Common myeloid progenitor, CD34-positive (primary cell): Measurements from ENCODE around the gene C6orf47.

Experiments
- CTCF ChIA-PET: fragments of 350-600 bp; sonication (Branson Sonifier 250); formaldehyde crosslinking; loops from one replicate; lab custom pipeline; 2021; ENCODE audit warnings: antibody characterized with exemption; lab: Charles Lee
- POLR2A ChIA-PET: fragments of 350-600 bp; sonication (Branson Sonifier 250); formaldehyde crosslinking; loops from one replicate; lab custom pipeline; 2021; ENCODE audit warnings: antibody characterized with exemption; lab: Charles Lee
- DNase-seq, 3 donors: peaks; one replicate each; pipeline versions ENCODE4 v3.0.0 to v3.0.0-alpha.2; 2013
- H3K27ac ChIP-seq, 2 experiments: 1 replicate in 1 of 2; 2 replicates in 1 of 2; pipeline ENCODE4 v1.7.0; 2013; ENCODE audit warnings: inconsistent platforms in 2 of 2, low read length in 2 of 2, mild to moderate bottlenecking in 2 of 2, low read depth in 1 of 2, moderate library complexity in 1 of 2; ENCODE audit not compliant: severe bottlenecking in 2 of 2, insufficient read depth in 1 of 2, poor library complexity in 1 of 2
- H3K27me3 ChIP-seq, 5 experiments: replicated peaks in 2 of 5; 1 replicate in 3 of 5; 2 replicates in 2 of 5; pipeline versions ENCODE4 v1.6.1 to v1.7.0; 2013; ENCODE audit warnings: low read length in 4 of 5, mild to moderate bottlenecking in 2 of 5, moderate library complexity in 2 of 5, inconsistent platforms in 1 of 5; ENCODE audit not compliant: insufficient read depth in 5 of 5, control insufficient read depth in 4 of 5
- H3K36me3 ChIP-seq, 4 experiments: 1 replicate in 2 of 4; 2 replicates in 2 of 4; pipeline versions ENCODE4 v1.6.1 to v1.7.0; 2013; ENCODE audit warnings: low read length in 3 of 4, control low read depth in 1 of 4, mild to moderate bottlenecking in 1 of 4; ENCODE audit not compliant: control insufficient read depth in 4 of 4, insufficient read depth in 4 of 4
- H3K4me1 ChIP-seq, 4 experiments: 1 replicate in 3 of 4; 2 replicates in 1 of 4; pipeline versions ENCODE4 v1.6.1 to v1.7.1; 2013; ENCODE audit warnings: low read length in 3 of 4, mild to moderate bottlenecking in 3 of 4, control low read depth in 1 of 4, inconsistent platforms in 1 of 4, moderate library complexity in 1 of 4; ENCODE audit not compliant: control insufficient read depth in 4 of 4, insufficient read depth in 4 of 4; ENCODE audit errors: control extremely low read depth in 1 of 4
- H3K4me3 ChIP-seq, 7 experiments: 1 replicate in 4 of 7; 2 replicates in 3 of 7; pipeline versions ENCODE4 v1.5.1 to v1.7.0; 2013; ENCODE audit warnings: mild to moderate bottlenecking in 7 of 7, low read length in 6 of 7, moderate library complexity in 6 of 7, inconsistent platforms in 2 of 7, low read depth in 2 of 7, control low read depth in 1 of 7; ENCODE audit not compliant: insufficient read depth in 4 of 7, control insufficient read depth in 1 of 7; ENCODE audit errors: extremely low read depth in 1 of 7
- H3K9me3 ChIP-seq, 5 experiments: 1 replicate in 4 of 5; 2 replicates in 1 of 5; pipeline versions ENCODE4 v1.6.1 to v1.7.1; 2013; ENCODE audit warnings: low read length in 4 of 5, mild to moderate bottlenecking in 2 of 5, inconsistent platforms in 1 of 5, low read depth in 1 of 5, moderate library complexity in 1 of 5; ENCODE audit not compliant: control insufficient read depth in 4 of 5, insufficient read depth in 2 of 5; ENCODE audit errors: control extremely low read depth in 1 of 5
- WGBS: methylation state at CpG from one replicate; pipeline ENCODE4 v1.1.5; 2013; ENCODE audit not compliant: insufficient coverage; 5-methylcytosine and 5-hydroxymethylcytosine counted together

C6orf47 gene

GRCh38 chr6:31677955-31678354 is 17.4 kb upstream of the C6orf47 start:
- POLR2A ChIA-PET = no interaction called here
- CTCF ChIA-PET = interaction anchor here (0.7 to 1.5 kb wide), 4 partner anchors 11 to 149 kb away, joined by 3 read pairs; partner anchors contain the start of gene HSPA1B
- H3K4me1 ChIP-seq = peaks cover 0 to 37% (median 30%) of the 10 kb centered on the region in 4 experiments
- H3K36me3 ChIP-seq = peaks cover 0 to 8% (median 5%) of the 10 kb centered on the region in 4 experiments
- WGBS = 86% methylated on average over 8 of the region's 8 CpGs
- no peak overlapping the region for H3K4me3 ChIP-seq
- no peaks in the 10 kb centered on the region for H3K9me3 ChIP-seq
- DNase-seq = no peak
- no peaks in the 10 kb centered on the region for H3K27me3 ChIP-seq
- no peak overlapping the region for H3K27ac ChIP-seq

- peaks cover 0 to 16% (median 13%) of the 10 kb centered on the region in 4 experiments for H3K36me3 ChIP-seq
- DNase-seq = no peak
- H3K4me3 ChIP-seq = no peak overlapping the region
- peaks cover 0 to 37% (median 26%) of the 10 kb centered on the region in 4 experiments for H3K4me1 ChIP-seq
- CTCF ChIA-PET = no interaction called here
- H3K27ac ChIP-seq = no peak overlapping the region
- H3K9me3 ChIP-seq = no peaks in the 10 kb centered on the region
- H3K27me3 ChIP-seq = no peaks in the 10 kb centered on the region
- POLR2A ChIA-PET = no interaction called here
- WGBS = 96% methylated on average over 3 of the region's 6 CpGs
Measured at GRCh38 chr6:31676904-31677303, 16.3 kb upstream of the C6orf47 start.

DNA sequence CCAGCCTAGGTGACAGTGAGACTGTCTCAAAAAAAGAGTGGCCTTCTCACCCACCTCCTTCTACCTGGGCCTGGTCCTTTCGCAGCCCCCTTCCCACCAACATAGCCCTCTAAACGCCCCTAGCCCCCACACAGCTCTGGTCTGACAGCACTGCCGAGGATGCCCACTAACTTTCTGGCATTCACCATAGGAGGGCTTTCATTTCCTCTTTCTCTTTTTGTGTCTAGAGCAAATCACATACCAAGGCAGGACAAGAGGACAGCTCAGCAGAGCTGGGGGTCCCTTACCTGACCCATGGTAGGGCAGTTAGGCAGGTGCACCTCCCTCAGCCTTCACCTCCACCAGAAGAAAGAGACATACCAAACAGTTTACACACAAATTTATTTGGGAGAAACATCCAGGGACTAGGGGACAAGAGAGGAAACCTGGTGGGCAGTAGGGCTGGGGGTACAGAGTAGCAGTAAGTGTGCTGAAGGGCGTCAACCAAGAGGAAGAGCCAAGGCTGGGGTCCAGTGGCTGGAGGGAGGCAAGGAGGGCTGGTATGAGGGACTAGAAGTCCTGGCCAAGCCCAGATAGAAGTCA is 15.8 kb upstream of the C6orf47 start:
- POLR2A ChIA-PET = interaction anchor here (0.6 kb wide), 1 partner anchor 126 kb away, joined by 9 read pairs; no protein-coding TSS in a partner anchor
- DNase-seq = no peak
- H3K27ac ChIP-seq = no peak overlapping the region
- H3K27me3 ChIP-seq = no peaks in the 10 kb centered on the region
- 90% methylated on average over 4 of the region's 4 CpGs for WGBS
- CTCF ChIA-PET = interaction anchor here (1.4 kb wide), 1 partner anchor 76 kb away, joined by 3 read pairs; no protein-coding TSS in a partner anchor
- H3K4me3 ChIP-seq = no peak overlapping the region
- peaks cover 0 to 33% (median 22%) of the 10 kb centered on the region in 4 experiments for H3K4me1 ChIP-seq
- no peaks in the 10 kb centered on the region for H3K9me3 ChIP-seq
- H3K36me3 ChIP-seq = peaks cover 3 to 21% (median 18%) of the 10 kb centered on the region in 4 experiments

DNA sequence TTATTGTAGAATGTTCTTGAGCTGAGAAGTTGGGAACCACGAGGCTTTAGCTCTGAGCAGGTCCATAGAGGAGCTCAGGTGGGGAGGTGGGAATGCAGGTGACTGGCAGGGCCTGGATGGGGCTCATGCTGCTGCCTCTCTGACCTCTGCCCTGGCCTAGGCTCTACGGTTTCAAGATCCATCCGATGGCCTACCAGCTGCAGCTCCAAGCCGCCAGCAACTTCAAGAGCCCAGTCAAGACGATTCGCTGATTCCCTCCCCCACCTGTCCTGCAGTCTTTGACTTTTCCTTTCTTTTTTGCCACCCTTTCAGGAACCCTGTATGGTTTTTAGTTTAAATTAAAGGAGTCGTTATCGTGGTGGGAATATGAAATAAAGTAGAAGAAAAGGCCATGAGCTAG is 9.1 kb upstream of the C6orf47 start, which contains the start of gene LY6G5B:
Gene LY6G5B, plus strand, starts transcription at position 301 of the 400 bp plus-strand sequence. CDS start 975 bp downstream, outside the sequence.
- no peak within 1 kb of the TSS for H3K4me3 ChIP-seq
- no peak within 1 kb of the TSS for H3K27ac ChIP-seq
- H3K36me3 ChIP-seq = peaks cover 18 to 66% (median 59%) of the 10 kb centered on the region in 4 experiments
- H3K4me1 ChIP-seq = peaks cover 5 to 21% (median 15%) of the 10 kb centered on the region in 4 experiments
- 100% methylated on average over 4 of the region's 8 CpGs for WGBS
- H3K9me3 ChIP-seq = no peaks in the 10 kb centered on the region
- POLR2A ChIA-PET = no interaction called here
- no peak for DNase-seq
- H3K27me3 ChIP-seq = no peaks in the 10 kb centered on the region
- CTCF ChIA-PET = interaction anchor here (0.8 to 3.6 kb wide), 2 partner anchors 11 to 21 kb away, joined by 4 to 15 read pairs; partner anchors contain the start of gene LY6G5C

- DNase-seq = no peak
- ChIA-PET POLR2A (interaction anchor here (0.7 kb wide), 1 partner anchor 14 kb away, joined by 4 read pairs; no protein-coding TSS in a partner anchor), CTCF (interaction anchor here (1.0 to 4.6 kb wide), 4 partner anchors 12 to 27 kb away, joined by 3 to 40 read pairs (median 4); partner anchors contain the start of genes APOM and BAG6)
- no peaks in the 10 kb centered on the region for H3K27me3 ChIP-seq
- H3K9me3 ChIP-seq = no peaks in the 10 kb centered on the region
- 6% methylated on average over 13 of the region's 15 CpGs for WGBS
- peaks cover 15 to 63% (median 51%) of the 10 kb centered on the region in 4 experiments for H3K36me3 ChIP-seq
- H3K4me1 ChIP-seq = peaks cover 11 to 50% (median 36%) of the 10 kb centered on the region in 4 experiments
- peak overlapping the region; percentile 79 to 99 (median 91) for H3K4me3 ChIP-seq
- peak overlapping the region; percentile 82 to 99 for H3K27ac ChIP-seq
Measured at GRCh38 chr6:31666337-31666965, 5.9 kb upstream of the C6orf47 start.

DNA sequence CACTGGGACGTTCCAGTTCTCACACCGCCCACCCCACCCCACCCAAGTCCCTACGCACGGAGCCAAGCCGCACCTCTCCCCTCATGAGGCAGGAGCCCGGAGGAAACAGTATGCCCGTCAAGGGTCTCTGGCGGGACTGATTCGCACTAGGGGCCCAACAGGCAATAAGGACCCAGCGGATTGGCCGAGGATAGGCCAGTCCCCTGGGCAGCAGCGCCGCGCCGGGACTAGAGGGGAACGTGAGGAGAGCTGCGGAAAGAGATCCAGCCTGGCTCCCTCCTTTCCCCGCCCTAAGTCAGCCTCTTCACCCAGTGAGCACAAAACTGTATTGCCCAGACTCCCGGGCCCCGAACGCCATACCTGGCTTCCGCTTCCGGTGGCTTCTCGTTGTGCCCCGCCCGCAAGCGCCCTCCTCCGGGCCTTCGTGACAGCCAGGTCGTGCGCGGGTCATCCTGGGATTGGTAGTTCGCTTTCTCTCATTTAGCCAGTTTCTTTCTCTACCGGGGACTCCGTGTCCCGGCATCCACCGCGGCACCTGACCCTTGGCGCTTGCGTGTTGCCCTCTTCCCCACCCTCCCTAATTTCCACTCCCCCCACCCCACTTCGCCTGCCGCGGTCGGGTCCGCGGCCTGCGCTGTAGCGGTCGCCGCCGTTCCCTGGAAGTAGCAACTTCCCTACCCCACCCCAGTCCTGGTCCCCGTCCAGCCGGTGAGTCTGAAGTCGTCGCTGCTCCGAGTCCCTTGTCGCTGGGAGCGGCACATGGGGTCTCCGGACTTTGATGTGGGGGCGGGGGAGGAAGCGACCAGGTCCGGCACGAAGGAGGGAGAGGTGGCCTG is 5.1 kb upstream of the C6orf47 start, which contains the start of gene CSNK2B:
Gene CSNK2B, plus strand, starts transcription at position 580 of the 836 bp plus-strand sequence. CDS start 752 bp downstream, outside the sequence.
- Histone ChIP-seq H3K27ac (peak within 1 kb of the TSS; percentile 96 to 99), H3K27me3 (no peaks in the 10 kb centered on the region), H3K9me3 (no peaks in the 10 kb centered on the region), H3K4me3 (peak within 1 kb of the TSS; percentile 79 to 99 (median 91)), H3K4me1 (peaks cover 11 to 57% (median 40%) of the 10 kb centered on the region in 4 experiments), H3K36me3 (peaks cover 15 to 56% (median 44%) of the 10 kb centered on the region in 4 experiments)
- DNase-seq = peak; percentile 98
- WGBS = 0% methylated on average over 50 of the region's 63 CpGs
- CTCF ChIA-PET = interaction anchor here (2.4 to 4.6 kb wide), 2 partner anchors 12 to 114 kb away, joined by 7 to 40 read pairs; partner anchors contain the start of genes APOM and BAG6
- POLR2A ChIA-PET = interaction anchor here (0.6 to 3.1 kb wide), 6 partner anchors 12 to 162 kb away, joined by 3 to 31 read pairs (median 4); partner anchors contain the start of genes APOM, BAG6 and HSPA1B
